KMS-11 (cell line): Measurements from ENCODE around the gene NPHS1.
"Not testable (repeated sequence)": the region's sequence is repeated elsewhere in the genome, so short reads cannot be mapped to it uniquely, and the experiment has no call there.

Source experiments
- H2AFZ ChIP-seq: fragments of 200-600 bp; sonication (generic); 2 replicates; pipeline ENCODE4 v1.6.1; 2016; ENCODE audit warnings: antibody characterized with exemption, mixed run types, low read depth
- H3K27ac ChIP-seq: fragments of 200-600 bp; sonication (generic); 2 replicates; pipeline ENCODE4 v1.6.1; 2016; ENCODE audit warnings: mild to moderate bottlenecking, mixed run types
- H3K27me3 ChIP-seq: fragments of 200-600 bp; sonication (generic); 2 replicates; pipeline ENCODE4 v1.6.1; 2017; ENCODE audit warnings: mild to moderate bottlenecking, low read depth, mixed run types, moderate library complexity; ENCODE audit not compliant: insufficient read depth
- H3K36me3 ChIP-seq: fragments of 200-600 bp; sonication (generic); 2 replicates; pipeline ENCODE4 v1.6.1; 2017; ENCODE audit warnings: mild to moderate bottlenecking, mixed run types; ENCODE audit not compliant: insufficient read depth
- H3K4me1 ChIP-seq: fragments of 200-600 bp; sonication (generic); 2 replicates; pipeline ENCODE4 v1.6.1; 2016; ENCODE audit warnings: mild to moderate bottlenecking, low read depth, mixed run types; ENCODE audit not compliant: poor library complexity, severe bottlenecking
- H3K4me2 ChIP-seq: fragments of 200-600 bp; sonication (generic); 2 replicates; pipeline ENCODE4 v1.7.0; 2016; ENCODE audit warnings: mild to moderate bottlenecking, mixed run types
- H3K4me3 ChIP-seq: fragments of 200-600 bp; sonication (generic); IDR thresholded peaks from 2 replicates; pipeline ENCODE4 v1.6.1; 2017; ENCODE audit warnings: low read depth, low read length, mixed read lengths; ENCODE audit not compliant: insufficient read depth
- H3K79me2 ChIP-seq: fragments of 200-600 bp; sonication (generic); 2 replicates; pipeline ENCODE4 v1.6.1; 2016; ENCODE audit warnings: low read depth, mixed run types; ENCODE audit not compliant: insufficient read depth
- H3K9ac ChIP-seq: fragments of 200-600 bp; sonication (generic); 2 replicates; pipeline ENCODE4 v1.6.1; 2016; ENCODE audit warnings: mild to moderate bottlenecking, mixed run types
- H4K20me1 ChIP-seq: fragments of 200-600 bp; sonication (generic); 2 replicates; pipeline ENCODE4 v1.6.1; 2016; ENCODE audit warnings: mild to moderate bottlenecking, mixed run types; ENCODE audit not compliant: insufficient read depth
- CTCF ChIP-seq: fragments of 200-600 bp; sonication (generic); conservative IDR thresholded peaks from 2 replicates; pipeline ENCODE4 v1.6.1; 2017; ENCODE audit warnings: low read depth, mild to moderate bottlenecking, antibody characterized with exemption, low read length, moderate library complexity, mixed read lengths

NPHS1 gene

GRCh38 chr19:35801828-35802227, 50.5 kb downstream of the NPHS1 start:
- Histone ChIP-seq H3K4me2 (no peak overlapping the region), H3K36me3 (no peaks in the 10 kb centered on the region), H2AFZ (no peak overlapping the region), H3K79me2 (no peaks in the 10 kb centered on the region), H3K27me3 (peaks cover 43% of the 10 kb centered on the region), H3K27ac (no peak overlapping the region), H3K4me1 (no peaks in the 10 kb centered on the region), H3K9ac (no peak overlapping the region), H4K20me1 (no peaks in the 10 kb centered on the region), H3K4me3 (no peak overlapping the region)
- TF ChIP-seq CTCF: no peak

GRCh38 chr19:35797663-35798062, 54.6 kb downstream of the NPHS1 start:
- H3K27ac ChIP-seq: no peak overlapping the region
- H3K4me2 ChIP-seq: no peak overlapping the region
- H3K9ac ChIP-seq: no peak overlapping the region
- no peaks in the 10 kb centered on the region for H3K36me3 ChIP-seq
- H3K79me2 ChIP-seq: no peaks in the 10 kb centered on the region
- H2AFZ ChIP-seq: no peak overlapping the region
- H3K27me3 ChIP-seq: peaks cover 35% of the 10 kb centered on the region
- TF ChIP-seq CTCF: no peak
- no peak overlapping the region for H3K4me3 ChIP-seq
- no peaks in the 10 kb centered on the region for H4K20me1 ChIP-seq
- no peaks in the 10 kb centered on the region for H3K4me1 ChIP-seq

- TF ChIP-seq CTCF: no peak
- H4K20me1 ChIP-seq: no peaks in the 10 kb centered on the region
- no peak overlapping the region for H3K27ac ChIP-seq
- no peak overlapping the region for H3K4me2 ChIP-seq
- H3K4me3 ChIP-seq: no peak overlapping the region
- H3K79me2 ChIP-seq: no peaks in the 10 kb centered on the region
- H3K36me3 ChIP-seq: no peaks in the 10 kb centered on the region
- peaks cover 30% of the 10 kb centered on the region for H3K27me3 ChIP-seq
- no peaks in the 10 kb centered on the region for H3K4me1 ChIP-seq
- H2AFZ ChIP-seq: no peak overlapping the region
- no peak overlapping the region for H3K9ac ChIP-seq
These were observed 55.4 kb downstream of the NPHS1 start for GRCh38 chr19:35796645-35797542.

- not testable (repeated sequence) for H2AFZ ChIP-seq, H3K4me1 ChIP-seq, H3K9ac ChIP-seq, H3K4me2 ChIP-seq, H3K79me2 ChIP-seq, H3K27ac ChIP-seq, H4K20me1 ChIP-seq, H3K36me3 ChIP-seq, H3K4me3 ChIP-seq
- H3K27me3 ChIP-seq: peaks cover 18% of the 10 kb centered on the region
These were observed 56.7 kb downstream of the NPHS1 start for GRCh38 chr19:35795564-35795963.

GRCh38 chr19:35793381-35794165, 58.7 kb downstream of the NPHS1 start:
- H3K79me2 ChIP-seq: no peaks in the 10 kb centered on the region
- no peak overlapping the region for H3K9ac ChIP-seq
- H3K4me2 ChIP-seq: no peak overlapping the region

More at GRCh38 chr19:35793381-35794165, 58.7 kb downstream of the NPHS1 start:
- Histone ChIP-seq H3K36me3 (no peaks in the 10 kb centered on the region), H4K20me1 (no peaks in the 10 kb centered on the region), H3K4me1 (no peaks in the 10 kb centered on the region), H2AFZ (no peak overlapping the region), H3K4me3 (no peak overlapping the region), H3K27me3 (peaks cover 7% of the 10 kb centered on the region), H3K27ac (no peak overlapping the region)
- TF ChIP-seq CTCF: no peak
